LNCAP (cell line): Measurements from ENCODE around the gene CBLB.

Experiments
- TF ChIP-seq, protein P1 (sequence below): fragments of 450-650 bp; IDR thresholded peaks from 2 replicates; pipeline ENCODE4 v1.5.1; 2017; ENCODE audit warnings: mild to moderate bottlenecking

The CBLB gene

DNA sequence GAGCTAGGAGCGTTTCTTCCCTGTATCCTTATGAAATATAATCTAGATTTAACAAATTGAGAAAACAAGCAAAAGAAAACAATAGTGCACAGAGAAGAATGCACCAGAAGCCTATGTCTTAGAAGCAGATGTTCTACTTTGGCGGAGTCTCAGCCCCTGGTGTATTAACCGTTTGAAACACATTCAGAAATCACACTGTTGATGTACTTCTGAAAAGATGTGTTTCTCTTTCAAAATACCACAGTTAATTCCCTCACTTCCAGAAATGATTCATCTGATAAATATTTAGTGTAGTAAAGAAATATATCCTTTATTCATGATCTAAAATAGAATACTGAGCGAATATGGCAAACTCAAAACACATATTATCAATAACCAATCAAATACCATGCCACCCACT, 77.7 kb downstream of the CBLB start:
- TF ChIP-seq, protein P1, sequence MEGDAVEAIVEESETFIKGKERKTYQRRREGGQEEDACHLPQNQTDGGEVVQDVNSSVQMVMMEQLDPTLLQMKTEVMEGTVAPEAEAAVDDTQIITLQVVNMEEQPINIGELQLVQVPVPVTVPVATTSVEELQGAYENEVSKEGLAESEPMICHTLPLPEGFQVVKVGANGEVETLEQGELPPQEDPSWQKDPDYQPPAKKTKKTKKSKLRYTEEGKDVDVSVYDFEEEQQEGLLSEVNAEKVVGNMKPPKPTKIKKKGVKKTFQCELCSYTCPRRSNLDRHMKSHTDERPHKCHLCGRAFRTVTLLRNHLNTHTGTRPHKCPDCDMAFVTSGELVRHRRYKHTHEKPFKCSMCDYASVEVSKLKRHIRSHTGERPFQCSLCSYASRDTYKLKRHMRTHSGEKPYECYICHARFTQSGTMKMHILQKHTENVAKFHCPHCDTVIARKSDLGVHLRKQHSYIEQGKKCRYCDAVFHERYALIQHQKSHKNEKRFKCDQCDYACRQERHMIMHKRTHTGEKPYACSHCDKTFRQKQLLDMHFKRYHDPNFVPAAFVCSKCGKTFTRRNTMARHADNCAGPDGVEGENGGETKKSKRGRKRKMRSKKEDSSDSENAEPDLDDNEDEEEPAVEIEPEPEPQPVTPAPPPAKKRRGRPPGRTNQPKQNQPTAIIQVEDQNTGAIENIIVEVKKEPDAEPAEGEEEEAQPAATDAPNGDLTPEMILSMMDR, result no peak

- TF ChIP-seq, protein P1, result no peak
Observed at GRCh38 chr3:105790534-105790933, 78.3 kb downstream of the CBLB start.

- TF ChIP-seq, protein P1, result no peak
Observed at GRCh38 chr3:105788593-105788992, 80.2 kb downstream of the CBLB start.

GRCh38 chr3:105787453-105787852, 81.4 kb downstream of the CBLB start:
- TF ChIP-seq, protein P1, result no peak

GRCh38 chr3:105786990-105787389, 81.8 kb downstream of the CBLB start:
- TF ChIP-seq, protein P1, result no peak

DNA sequence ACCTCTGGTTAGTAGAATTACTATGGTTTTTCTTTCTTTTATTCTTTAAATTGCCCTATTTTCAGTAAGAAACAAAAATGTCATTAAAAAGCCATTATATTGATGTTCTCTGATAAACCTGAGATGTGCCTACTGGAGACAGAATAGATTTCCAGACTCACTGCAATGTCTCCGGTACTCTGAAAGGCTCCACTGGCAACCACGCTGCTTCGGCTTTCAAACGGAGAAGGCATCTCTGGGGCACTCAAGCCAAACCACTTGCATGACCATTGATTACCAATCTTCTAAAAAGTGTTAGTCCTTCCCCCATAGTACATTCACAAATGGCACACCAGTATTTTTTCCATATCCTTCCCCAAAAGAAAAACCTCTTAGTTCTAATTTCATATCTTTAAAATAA, 82.6 kb downstream of the CBLB start:
- TF ChIP-seq, protein P1, result no peak

- TF ChIP-seq, protein P1, result no peak
Observed at GRCh38 chr3:105785803-105786202, 83.0 kb downstream of the CBLB start.

DNA sequence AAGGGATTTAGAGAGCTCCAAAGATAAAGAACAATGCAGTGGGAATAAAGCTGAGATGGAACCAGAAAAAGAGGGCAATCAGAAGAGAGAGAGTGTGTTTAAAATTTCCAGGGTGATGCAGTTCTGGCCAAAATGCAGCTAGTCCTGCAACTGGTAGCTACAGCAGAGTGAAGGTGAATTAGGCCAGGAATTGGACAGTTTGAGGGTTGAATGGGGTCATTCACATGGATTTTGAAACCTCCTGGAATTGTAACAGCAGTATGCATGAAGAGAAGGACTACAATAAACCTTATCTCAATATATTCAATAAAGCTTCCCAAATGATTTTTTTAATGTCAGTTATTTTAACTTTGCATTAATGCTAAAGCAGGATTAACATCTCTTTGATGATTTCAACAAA, 85.2 kb downstream of the CBLB start:
- TF ChIP-seq, protein P1, result no peak
